Measurements from ENCODE around the gene PTDSS2.

The PTDSS2 gene

DNA sequence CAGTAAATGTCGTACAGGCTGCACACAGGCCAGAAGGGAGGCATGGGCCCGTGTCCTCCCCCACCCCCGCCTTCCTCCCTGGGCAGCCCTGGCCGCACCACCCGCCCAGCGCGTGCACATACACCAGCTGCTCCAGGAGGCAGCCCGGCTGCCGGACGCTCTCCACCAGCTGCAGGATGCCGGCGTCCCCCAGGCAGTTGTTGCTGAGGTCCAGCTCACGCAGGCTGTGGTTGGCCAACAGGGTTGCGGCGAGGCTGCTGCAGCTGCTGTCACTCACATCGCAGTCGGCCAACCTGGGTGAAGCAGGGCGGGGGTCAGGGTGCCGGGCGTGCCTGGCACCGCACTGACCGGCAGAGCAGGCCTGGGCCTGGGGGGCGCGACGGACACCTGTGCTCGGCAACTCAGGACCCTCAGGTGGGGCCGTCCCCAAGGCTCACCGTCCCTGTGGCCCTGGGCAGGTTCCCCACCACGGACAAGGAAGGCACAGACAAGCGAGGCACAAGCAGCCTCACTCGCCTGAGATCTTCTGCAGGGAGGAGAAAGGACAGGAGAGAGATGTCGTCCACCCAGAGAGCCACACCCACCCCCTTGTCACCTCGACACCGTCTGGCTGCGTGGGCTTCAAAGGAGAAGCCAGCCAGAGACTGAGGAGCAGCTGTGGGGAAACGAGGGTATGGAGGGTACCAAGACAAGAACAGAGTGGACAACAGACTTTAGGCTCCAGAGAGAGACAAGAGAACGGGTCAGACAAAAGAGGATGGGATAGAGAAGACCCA, 44.9 kb downstream of the PTDSS2 start:
- DNase-seq = no peak

DNA sequence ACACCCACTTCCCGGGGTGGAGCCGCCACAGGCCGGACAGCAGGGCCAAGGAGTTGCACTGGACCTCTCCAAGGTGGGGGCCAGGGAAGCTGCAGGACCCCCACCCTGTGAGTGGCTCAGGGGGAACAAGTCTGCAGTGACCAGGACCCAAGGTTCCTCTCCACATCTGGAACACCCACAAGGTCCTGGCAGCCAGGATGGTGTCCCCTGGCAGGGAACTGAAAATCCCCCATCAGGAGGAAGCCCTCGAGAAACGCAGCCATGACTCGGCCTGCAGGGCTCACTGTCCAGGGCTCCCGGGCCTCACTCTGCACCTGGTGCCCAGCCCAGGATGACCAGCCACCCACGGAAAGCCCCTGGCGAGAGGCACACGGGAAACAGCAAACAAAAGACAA, 45.5 kb downstream of the PTDSS2 start:
- no peak for DNase-seq

DNA sequence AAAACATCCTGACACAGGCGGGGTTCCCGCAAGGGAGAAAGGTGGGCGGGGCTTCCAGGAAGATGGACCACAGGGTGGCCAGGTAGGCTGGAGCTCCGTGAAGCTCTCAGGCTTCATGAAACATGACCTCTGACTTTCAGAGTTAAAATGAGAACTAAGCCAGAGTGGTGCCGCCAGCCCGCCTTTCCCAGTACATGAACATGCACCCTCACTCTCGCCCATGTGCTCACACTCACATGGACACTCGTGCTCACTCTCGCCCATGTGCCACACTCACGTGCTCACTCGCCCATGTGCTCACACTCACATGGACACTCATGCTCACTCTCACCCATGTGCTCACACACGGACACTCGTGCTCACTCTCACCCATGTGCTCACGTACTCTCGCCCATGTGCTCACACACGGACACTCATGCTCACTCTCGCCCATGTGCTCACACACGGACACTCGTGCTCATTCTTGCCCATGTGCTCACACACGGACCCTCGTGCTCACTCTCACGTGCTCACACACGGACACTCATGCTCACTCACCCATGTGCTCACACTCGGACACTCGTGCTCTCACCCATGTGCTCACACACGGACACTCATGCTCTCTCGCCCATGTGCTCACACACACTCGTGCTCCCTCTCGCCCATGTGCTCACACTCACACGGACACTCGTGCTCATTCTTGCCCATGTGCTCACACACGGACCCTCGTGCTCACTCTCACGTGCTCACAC, 46.9 kb downstream of the PTDSS2 start:
- no peak for DNase-seq

GRCh38 chr11:497565-498296, 47.7 kb downstream of the PTDSS2 start:
- DNase-seq = no peak

GRCh38 chr11:498297-499181, 48.5 kb downstream of the PTDSS2 start:
- DNase-seq = no peak

DNA sequence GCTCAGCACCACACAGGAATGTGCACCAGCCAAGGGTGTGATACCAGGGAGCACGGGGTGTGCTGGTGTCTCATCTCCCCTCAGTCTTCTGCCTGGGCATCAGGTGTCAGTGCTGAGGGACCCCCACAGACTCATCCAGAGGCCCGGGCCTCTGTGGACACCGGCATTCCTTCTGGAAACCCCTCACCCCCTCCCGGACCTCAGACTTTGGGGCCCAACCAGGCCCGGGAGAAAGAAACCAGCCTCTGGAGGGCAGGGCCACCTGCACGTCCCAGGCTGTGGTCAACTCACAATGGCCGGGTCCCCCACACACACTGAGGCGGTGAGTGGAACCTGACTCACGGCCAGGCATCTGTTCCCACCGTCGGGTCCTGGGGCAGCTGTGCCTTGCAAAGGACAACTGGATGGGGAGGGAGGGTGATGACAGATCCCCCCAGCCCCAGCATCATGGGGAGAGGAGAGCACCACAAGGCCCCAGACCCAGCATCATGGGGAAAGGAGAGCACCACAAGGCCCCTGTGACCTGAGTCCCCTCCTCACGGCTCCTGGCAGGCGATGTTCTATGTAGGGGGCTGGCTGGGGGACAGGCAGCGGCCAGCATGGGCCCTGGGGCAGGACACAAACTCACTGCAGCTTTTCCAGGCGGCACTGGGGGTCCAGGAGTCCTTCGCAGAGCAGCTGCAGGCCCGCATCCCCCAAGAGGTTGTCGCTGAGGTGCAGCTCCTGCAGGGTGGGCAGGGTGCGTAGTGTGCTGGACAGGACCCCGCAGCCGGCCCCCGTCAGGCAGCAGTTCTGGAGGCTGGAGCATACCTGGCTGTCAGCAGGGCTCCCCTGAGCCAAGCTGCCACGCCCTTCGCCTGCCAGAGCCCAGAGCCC, 49.4 kb downstream of the PTDSS2 start:
- no peak for DNase-seq

- DNase-seq = no peak
Measured at GRCh38 chr11:501001-501682, 51.1 kb downstream of the PTDSS2 start.

- no peak for DNase-seq
Measured at GRCh38 chr11:501683-502287, 51.7 kb downstream of the PTDSS2 start.

DNA sequence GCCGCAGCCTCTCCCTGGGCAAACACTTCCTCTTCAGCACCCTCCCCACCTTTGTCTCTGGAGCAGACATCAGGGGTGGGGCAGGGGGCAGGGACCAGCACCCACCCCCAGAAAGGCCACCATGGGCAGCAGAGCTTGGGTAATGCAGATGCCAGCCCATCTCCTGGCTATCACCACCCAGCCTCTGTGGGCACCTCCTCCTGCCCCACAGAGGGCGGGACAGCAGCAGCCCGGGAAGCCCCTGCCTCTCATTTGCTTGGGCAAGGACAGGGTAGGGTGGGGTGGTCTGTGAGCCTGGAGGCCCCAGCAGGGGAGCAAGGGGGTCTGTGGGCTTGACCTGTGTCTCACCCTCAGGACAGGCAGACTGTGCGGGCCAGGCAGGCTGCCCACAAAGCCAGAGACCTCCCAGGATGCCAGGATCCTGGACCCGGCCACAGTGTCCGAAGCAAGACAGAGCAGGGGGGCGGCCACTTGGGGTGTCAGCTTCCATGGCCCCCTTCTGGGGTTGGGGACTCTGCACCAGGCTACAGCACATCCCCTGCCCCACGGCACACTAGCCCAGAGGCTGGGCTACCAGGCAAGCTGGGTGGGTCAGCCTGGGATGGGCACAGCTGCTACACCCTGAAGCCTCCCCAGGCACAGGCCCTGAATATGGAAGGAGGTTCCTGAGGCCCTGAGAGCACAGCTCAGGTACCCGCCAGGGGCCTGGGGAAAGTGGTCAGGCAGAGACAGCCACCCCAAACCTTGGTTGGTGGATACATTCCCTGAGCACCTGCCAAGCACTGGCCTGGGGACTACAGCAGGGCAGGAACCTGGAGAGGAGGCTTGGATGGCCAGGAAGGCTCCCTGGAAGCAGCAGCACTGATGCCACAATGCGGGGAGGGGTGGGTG, 52.5 kb downstream of the PTDSS2 start:
- no peak for DNase-seq

DNA sequence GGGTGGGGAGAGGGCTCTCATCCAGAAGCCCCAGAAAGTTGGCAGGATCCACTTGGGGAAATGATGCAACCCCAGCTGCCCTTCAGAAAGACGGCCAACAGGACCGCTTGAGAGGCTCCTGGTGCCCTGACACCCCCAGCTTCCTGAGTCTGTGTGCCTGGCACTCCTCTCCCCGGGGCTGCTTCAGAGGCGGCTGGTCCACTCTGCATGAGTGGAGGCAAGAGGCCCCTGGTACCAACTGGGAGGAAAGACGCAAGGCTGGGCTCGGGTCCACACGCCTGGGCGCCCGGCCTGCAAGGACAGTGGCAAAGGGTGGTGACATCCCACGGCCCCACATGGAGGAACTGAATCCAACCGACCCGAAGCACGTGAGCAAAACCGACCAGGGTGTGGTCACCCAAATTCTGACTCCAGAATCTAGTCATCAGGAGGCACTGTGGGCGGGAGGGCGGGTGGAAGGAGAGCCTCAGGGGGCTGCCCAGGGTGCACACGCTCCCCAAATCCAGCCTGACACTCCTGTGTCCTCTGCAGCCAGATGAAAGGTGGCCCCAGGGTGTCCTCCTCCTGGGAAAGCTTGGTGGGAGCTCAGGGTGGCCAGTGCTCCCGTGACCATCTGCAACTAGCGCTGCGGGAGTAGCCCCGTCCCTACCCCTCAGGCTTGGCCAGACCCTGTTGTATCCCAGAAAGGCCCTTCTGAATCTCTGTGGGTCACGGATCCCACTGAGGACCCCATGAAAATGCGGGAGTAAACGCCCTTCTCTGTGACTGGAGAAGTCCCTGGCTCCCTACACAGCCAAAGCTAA, 53.3 kb downstream of the PTDSS2 start:
- DNase-seq = no peak

DNA sequence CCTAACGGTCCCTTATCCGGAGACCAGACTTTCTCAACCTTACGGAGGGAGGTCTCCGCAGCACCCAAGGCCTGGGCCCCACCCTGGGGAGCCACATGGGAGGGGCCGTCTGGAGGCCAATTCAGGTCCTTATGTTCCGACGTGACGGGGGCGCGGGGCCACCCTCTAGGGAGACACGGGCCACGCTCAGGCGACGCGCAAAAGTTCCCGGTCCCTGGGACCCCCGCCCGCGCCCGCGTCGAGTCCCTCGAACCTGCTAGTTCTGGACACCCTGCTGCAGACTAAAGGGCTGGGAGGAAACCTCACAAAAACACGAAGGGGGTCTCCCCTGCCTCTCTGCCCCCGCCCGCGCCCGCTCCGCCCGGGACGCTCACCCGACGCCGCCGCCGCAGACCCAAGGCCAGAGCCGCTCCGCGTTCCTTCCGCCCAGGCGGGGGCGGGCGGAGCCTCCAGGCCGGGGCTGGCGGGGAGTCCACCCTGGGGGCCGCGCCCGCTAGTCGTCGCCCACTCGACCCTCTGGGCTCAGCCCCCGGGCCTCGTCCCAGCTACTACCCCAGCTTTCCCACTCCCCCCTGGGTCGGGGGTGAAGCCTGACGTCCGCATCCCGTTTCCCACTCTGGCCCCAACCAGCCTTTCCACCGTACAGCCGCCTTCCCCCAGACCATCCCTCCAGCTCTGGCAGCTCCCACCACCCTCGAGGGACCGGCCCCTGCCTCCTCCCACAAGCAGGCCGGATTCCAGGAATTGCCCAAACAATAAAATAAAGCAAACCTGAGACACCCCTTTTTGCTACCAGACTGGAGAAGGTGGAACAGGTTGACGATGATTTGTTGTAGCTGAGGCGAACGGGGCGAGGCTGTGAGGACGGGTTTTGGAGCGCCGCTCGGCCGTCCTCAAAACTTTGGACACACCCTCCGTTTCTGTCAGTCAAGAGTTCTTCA, 54.2 kb downstream of the PTDSS2 start:
- no peak for DNase-seq

- DNase-seq = no peak
Measured at GRCh38 chr11:504994-505344, 54.9 kb downstream of the PTDSS2 start.

DNA sequence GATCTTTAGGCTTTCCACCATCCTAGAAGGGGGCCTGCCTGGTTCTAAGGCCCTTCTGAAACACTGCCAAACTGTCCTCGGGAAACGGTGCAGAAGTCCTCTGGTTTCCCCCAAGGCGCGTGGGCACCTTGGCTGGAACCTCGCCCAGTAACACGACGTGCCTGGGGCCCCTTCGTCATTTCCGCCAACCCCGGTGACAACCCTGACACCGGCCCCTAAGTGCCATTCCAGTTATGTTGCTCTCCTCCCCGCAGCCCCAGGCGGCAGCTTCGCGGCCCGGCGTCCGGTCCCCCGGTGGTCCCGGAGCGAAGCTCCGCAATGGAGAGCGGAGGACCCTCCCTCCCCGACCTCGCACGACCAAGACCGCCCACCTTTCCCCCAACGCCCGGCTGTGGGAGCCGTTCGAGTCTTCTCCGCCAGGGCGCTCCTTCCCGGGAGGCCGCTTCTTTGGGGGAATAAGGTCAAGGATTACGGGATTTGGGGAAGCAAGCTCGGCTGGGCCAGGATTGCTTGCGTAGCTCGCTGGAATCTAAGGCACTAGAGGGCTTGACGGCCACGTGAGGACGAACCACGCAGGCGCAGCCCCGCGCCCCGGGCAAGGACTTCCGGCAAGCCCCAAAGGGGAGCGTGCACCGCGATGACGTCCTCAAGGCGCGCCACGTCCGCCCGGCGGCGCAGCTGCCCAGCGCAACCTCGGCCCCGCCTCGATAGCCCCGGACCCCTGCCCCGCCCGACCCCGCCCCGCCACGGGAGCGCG, 56.3 kb downstream of the PTDSS2 start:
- DNase-seq = peak; percentile 60 to 62

DNA sequence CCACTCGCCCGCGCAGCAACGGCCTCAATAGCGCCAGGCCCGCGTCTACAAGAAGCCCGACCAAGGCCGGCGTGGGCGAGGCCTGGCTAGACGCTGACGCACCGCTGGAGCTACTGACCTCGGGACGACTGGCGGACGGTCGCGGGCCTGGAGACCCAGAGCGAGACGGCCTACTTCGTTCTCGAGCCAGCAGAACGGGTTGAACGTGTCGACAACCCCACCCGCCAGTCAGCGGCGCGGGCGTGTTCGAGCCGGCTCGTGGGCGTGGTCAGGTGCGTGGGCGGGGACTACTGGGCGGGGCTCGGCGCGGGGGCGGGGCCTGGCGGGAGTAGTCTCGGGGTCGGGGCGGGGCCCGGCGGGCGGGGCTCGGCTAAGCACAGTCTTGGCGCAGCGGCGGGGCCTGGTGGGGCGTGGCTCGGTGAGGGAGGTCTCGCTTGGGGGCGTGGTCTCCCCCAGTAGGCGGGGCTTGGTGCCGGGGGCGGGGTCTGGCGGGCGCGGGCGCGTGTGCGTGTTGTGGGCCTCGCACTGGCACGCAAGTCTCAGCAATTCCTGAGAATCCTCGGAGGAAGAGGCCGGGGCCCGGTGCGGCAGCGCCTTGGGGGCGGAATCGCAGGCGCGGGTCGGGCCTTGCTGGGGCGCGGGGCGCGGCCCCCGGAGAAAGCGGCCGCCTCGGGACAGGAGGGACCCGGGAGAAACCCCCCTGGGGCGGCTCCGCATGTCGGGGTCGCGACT, 57.1 kb downstream of the PTDSS2 start, which contains the start of gene RNH1:
TSS of gene RNH1 (minus strand) at position 248 of the 732 bp plus-strand sequence. CDS start 5,080 bp downstream, outside the sequence.
- peak; percentile 50 to 83 for DNase-seq

DNA sequence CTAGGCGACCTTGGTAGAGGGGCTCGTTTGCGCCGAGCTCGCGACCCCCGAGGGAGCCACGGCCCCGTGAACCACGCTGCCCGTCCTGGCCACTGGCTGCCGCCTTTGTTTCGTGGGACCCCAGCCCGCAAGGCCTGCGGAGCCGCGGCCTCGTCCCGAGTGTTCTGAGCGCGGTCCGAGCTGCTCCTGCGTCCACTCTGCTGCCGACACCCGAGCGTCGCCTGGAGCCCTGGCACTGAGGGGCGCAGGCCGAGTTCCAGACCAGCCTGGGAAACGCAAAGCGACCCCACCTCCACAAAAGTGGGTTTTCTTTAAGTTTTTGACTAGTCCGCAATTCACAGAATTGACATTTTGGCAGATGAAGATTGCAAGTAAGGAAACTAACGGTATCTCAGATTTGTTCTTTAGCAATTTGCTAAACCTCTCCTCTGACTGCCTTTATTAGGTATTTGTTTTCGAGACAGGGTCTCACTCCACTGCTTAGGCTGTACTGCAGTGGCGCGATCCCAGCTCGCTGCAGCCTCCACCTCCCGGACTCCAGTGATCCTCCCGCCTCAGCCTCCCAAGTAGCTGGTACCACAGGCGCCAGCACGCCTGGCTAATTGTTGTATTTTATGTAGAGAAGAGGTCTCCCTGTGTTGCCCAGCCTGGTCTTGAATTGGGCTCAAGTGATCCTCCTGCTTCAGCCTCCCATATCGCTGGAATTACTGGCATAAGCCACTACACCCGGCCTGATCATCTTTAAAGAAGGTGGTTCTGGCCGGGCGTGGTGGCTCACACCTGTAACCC, 57.8 kb downstream of the PTDSS2 start:
- DNase-seq = no peak
